ENCODE measurements around the gene SRRD.
A peak's percentile ranks its signal among the peaks of the same experiment; 100 is the strongest.

The SRRD gene

DNA sequence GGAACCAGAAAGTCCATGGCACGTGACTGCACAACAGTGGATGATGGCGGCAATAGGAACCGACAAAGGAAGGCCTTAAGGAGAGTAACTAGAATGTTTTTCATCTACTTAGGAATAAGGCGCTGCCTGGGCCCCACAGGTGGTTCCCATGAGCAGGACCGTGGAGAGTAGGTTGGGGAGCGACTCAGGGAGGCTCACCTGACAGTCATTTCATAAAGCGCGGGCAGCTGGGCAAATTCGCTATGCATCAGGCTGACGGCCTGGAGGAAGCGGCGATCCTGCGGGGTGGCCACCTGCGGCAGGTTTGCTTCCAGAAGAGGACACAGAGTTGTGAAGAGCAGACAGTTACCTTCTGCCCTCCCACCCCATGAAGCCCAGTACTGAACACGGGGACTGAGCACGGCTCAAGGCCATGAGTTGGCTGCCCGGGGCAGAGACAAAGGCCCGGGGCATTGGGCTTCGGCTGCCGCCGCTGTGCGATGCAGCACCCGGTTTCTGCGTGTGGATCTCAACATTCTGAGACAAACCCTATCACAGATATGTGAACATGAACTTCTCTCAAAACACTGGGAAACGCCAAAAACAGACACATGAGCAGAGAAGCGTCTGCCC is 25.9 kb upstream of the SRRD start:
- no peak for DNase-seq (ENCODE audit: low read depth)
- TF ChIP-seq, protein P1, sequence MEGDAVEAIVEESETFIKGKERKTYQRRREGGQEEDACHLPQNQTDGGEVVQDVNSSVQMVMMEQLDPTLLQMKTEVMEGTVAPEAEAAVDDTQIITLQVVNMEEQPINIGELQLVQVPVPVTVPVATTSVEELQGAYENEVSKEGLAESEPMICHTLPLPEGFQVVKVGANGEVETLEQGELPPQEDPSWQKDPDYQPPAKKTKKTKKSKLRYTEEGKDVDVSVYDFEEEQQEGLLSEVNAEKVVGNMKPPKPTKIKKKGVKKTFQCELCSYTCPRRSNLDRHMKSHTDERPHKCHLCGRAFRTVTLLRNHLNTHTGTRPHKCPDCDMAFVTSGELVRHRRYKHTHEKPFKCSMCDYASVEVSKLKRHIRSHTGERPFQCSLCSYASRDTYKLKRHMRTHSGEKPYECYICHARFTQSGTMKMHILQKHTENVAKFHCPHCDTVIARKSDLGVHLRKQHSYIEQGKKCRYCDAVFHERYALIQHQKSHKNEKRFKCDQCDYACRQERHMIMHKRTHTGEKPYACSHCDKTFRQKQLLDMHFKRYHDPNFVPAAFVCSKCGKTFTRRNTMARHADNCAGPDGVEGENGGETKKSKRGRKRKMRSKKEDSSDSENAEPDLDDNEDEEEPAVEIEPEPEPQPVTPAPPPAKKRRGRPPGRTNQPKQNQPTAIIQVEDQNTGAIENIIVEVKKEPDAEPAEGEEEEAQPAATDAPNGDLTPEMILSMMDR (IDR thresholded peaks at IDR 0.05; ENCODE audit: control insufficient read depth, extremely low read depth, insufficient read depth), result no peak
- no peak overlapping the region for H3K4me3 ChIP-seq (ENCODE audit: low read depth, low read length)

DNA sequence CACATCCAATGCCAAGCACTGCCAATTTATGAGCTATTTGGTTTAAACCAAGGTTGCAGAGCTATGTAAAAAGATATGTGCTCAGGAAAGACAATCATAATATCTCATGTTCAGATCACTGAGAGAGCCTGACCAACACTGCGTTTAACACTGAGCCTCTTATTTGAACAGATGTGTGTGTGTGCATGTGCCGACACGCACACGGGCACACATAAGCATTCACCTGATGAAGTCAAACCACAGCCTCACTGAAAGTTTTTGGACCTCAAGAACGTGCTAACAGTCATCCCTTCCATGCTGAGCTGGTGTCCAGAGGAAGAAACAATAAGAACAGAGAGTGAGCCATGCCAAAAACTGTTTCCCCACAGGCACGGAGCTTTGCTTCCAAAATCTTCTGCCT is 23.5 kb upstream of the SRRD start:
- DNase-seq (ENCODE audit: low read depth), result no peak
- no peak overlapping the region for H3K4me3 ChIP-seq (ENCODE audit: low read depth, low read length)
- TF ChIP-seq, protein P1 (IDR thresholded peaks at IDR 0.05; ENCODE audit: control insufficient read depth, extremely low read depth, insufficient read depth), result no peak

DNA sequence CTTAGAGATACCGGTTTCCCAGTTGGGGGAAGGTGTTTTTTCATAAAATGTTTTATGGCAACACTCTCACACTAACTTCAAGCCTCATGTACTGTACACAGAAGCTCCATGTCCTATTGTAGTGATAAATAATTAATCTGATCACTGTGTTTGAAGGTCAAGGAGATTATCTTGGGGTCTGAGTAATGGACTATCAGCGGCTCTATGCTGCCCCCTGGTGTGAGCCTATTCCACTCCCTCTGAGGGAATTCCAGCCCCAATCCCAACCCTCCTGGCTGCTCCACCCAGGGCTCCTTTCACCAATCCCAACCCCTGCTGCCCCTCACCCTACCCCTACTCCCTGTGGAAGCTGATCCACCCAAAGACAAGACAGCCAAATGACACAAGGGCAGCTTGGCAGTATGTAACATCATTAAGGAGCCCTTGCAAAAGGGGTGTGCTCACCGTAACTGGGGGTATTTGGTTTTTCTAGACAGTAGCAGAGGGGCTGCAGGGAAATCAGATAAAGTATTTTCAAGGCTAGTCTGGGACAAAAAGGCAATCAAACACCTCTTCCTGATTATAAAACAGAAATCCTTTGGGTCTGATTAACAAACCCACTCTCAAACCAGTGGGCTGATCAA is 22.4 kb upstream of the SRRD start:
- no peak overlapping the region for H3K4me3 ChIP-seq (ENCODE audit: low read depth, low read length)
- TF ChIP-seq, protein P1 (IDR thresholded peaks at IDR 0.05; ENCODE audit: control insufficient read depth, extremely low read depth, insufficient read depth), result peak; percentile 71
- no peak for DNase-seq (ENCODE audit: low read depth)

DNA sequence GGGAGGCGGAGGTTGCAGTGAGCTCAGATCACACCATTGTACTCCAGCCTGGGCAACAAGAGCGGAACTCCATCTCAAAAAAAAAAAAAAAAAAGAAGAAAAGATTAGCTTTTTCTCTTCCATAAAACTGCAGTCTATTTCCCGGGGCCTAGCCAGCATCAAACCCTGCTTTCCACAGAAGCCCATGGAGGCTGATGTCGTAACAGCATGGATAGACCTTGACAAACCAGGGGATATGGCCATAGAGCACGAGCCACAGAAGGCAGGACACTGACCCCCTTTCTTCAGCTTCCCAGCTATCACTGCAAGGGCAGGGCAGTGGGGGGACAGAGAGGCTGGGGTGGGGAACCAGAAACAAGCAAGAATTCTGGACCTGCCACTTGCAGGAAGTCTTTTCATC is 21.6 kb upstream of the SRRD start:
- TF ChIP-seq, protein P1 (IDR thresholded peaks at IDR 0.05; ENCODE audit: control insufficient read depth, extremely low read depth, insufficient read depth), result no peak
- no peak for DNase-seq (ENCODE audit: low read depth)

DNA sequence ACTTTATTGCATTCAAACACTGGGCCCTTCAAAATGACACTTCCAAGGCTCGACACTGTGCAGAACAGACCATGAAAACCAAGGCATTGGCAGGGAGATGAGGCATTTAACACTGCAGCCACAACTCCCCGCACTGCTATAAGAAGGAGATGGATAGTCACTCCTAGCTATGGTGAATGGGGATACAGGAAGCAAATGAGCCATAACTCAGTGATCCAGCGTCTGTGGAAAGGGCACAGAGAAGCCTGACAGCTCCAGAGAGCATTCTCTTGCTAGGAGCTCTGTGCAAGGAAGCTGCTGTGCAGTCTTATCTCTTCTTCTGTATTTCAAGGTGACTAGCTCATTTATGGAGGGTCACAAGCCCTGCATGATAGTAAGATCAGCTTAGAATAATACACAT is 21.0 kb upstream of the SRRD start:
- DNase-seq (ENCODE audit: low read depth), result no peak
- no peak overlapping the region for H3K4me3 ChIP-seq (ENCODE audit: low read depth, low read length)
- TF ChIP-seq, protein P1 (IDR thresholded peaks at IDR 0.05; ENCODE audit: control insufficient read depth, extremely low read depth, insufficient read depth), result no peak

More for the DNA sequence above, 21.6 kb upstream of the SRRD start:
- no peak overlapping the region for H3K4me3 ChIP-seq (ENCODE audit: low read depth, low read length)

DNA sequence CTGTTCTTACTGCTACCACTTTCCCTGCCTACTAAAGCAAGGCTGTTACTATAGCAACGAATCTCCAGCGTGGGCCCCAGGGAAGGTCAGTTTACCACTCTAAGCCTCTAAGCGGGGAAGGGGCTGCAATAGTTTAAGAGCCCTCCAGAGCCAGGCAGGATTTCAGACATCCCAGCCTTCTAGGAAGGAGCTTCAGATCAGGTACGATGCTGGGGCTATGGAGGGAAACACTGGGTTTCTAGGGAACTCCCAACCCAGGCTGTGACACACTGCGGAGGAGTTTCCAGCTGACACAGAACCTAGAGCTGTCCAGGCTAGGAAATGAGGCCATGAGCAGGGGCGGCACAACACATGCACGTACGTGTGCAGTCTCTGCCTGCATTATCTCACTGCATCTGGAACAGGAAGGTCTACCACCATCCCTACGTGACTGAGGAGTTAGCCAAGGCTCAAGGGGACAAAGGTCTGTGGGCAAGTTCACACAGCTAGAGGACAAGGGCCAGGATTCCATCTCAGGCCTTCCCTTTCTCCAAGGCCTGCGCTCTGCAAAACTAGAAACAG is 20.5 kb upstream of the SRRD start:
- H3K4me3 ChIP-seq (ENCODE audit: low read depth, low read length), result no peak overlapping the region
- DNase-seq (ENCODE audit: low read depth), result no peak
- TF ChIP-seq, protein P1 (IDR thresholded peaks at IDR 0.05; ENCODE audit: control insufficient read depth, extremely low read depth, insufficient read depth), result no peak

All from LNCaP clone FGC (cell line).